Activated CD8-positive, alpha-beta memory T cell treated with anti-CD3 and anti-CD28 coated beads for 36 hours (primary cell): ENCODE measurements around the gene ILF3. TPM values are rescaled to one million over a fixed set of nuclear protein-coding genes. Genes with fewer than 3 reads are reported as not detected.

ENCODE experiments used
- CTCF ChIA-PET: fragments of 350-600 bp; sonication (Branson Sonifier 250); formaldehyde crosslinking; loops from one replicate; lab custom pipeline; 2021; ENCODE audit warnings: antibody characterized with exemption; lab: Charles Lee
- POLR2A ChIA-PET: fragments of 350-600 bp; sonication (Branson Sonifier 250); formaldehyde crosslinking; loops from one replicate; lab custom pipeline; 2021; ENCODE audit warnings: antibody characterized with exemption; lab: Charles Lee
- total RNA-seq, 2 experiments: library from RNA; stranded (reverse); gene quantifications; one replicate each; pipeline ENCODE4 v1.2.3, GENCODE V29; 2021

The ILF3 gene
- total RNA-seq, 2 experiments from 2014 or later = 476 to 479 TPM

DNA sequence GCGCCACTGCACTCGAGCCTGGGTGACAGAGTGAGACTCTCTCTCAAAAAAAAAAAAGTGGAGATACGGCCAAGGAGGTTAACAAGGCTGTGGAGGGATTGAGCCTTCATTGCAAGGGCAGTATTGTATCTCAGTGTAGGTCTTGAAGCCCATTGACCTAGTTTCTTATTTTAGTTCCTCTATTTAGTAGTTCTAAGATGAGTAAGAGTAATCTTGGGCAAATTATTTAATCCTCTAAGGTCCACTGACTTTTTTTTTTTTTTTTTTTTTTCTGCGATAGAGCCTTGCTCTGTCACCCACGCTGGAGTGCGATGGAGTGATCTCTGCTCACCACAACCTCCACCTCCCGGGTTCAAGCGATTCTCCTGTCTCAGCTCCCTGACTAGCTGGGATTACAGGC lies 14.3 kb upstream of the ILF3 start:
- ChIA-PET POLR2A (no interaction called here), CTCF (interaction anchor here (0.8 kb wide), 1 partner anchor 58 kb away, joined by 3 read pairs; no protein-coding TSS in a partner anchor)

GRCh38 chr19:10640361-10640760 lies 13.8 kb upstream of the ILF3 start:
- POLR2A ChIA-PET = no interaction called here
- CTCF ChIA-PET = interaction anchor here (0.6 to 0.7 kb wide), 2 partner anchors 18 to 68 kb away, joined by 4 read pairs; no protein-coding TSS in a partner anchor

GRCh38 chr19:10641248-10641647 lies 12.9 kb upstream of the ILF3 start:
- POLR2A ChIA-PET = interaction anchor here (0.7 kb wide), 1 partner anchor 38 kb away, joined by 3 read pairs; no protein-coding TSS in a partner anchor
- CTCF ChIA-PET = interaction anchor here (0.6 to 10.8 kb wide), 5 partner anchors 26 to 998 kb away, joined by 3 to 179 read pairs (median 3); no protein-coding TSS in a partner anchor

GRCh38 chr19:10642473-10643171 lies 11.5 kb upstream of the ILF3 start:
- ChIA-PET POLR2A (no interaction called here), CTCF (interaction anchor here (0.5 to 10.8 kb wide), 4 partner anchors 18 to 61 kb away, joined by 4 to 179 read pairs (median 4); partner anchors contain the start of gene SLC44A2)

DNA sequence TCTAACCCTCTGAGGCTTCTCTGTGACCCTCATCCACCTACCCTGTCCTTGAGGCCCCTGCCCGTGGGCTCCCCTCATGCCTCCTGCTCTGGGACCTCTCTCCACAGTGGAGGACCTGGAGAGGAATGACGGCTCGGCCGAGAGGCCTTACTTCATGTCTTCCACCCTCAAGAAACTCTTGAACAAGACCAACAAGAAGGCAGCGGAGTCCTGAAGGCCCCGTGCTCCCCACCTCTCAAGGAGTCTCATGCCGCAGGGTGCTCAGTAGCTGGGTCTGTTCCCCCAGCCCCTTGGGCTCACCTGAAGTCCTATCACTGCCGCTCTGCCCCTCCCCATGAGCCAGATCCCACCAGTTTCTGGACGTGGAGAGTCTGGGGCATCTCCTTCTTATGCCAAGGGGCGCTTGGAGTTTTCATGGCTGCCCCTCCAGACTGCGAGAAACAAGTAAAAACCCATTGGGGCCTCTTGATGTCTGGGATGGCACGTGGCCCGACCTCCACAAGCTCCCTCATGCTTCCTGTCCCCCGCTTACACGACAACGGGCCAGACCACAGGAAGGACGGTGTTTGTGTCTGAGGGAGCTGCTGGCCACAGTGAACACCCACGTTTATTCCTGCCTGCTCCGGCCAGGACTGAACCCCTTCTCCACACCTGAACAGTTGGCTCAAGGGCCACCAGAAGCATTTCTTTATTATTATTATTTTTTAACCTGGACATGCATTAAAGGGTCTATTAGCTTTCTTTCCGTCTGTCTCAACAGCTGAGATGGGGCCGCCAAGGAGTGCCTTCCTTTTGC lies 10.8 kb upstream of the ILF3 start:
- ChIA-PET CTCF (interaction anchor here (0.5 to 10.8 kb wide), 19 partner anchors 10 to 227 kb away, joined by 3 to 179 read pairs (median 6); partner anchors contain the start of genes ATG4D, QTRT1 and SLC44A2), POLR2A (interaction anchor here (0.6 to 1.5 kb wide), 2 partner anchors 41 to 128 kb away, joined by 6 read pairs; no protein-coding TSS in a partner anchor)

DNA sequence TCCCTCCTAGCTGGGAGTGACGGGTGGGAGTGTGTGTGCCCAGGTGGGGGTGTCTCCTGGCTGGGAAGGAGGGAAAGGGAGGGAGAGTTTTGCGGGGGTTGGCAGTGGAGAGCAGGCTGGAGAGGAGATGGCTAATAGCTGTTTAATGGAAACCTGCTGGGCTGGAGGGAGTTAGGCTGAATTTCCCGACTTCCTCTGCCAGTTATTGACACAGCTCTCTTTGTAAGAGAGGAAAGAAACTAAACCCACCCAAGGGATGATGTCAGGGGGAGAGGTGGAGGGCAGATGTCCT lies 10.2 kb upstream of the ILF3 start:
- ChIA-PET CTCF (interaction anchor here (0.5 to 10.8 kb wide), 23 partner anchors 9 to 228 kb away, joined by 3 to 179 read pairs (median 6); partner anchors contain the start of genes ATG4D, QTRT1 and SLC44A2), POLR2A (interaction anchor here (0.6 to 1.5 kb wide), 3 partner anchors 42 to 129 kb away, joined by 6 read pairs; no protein-coding TSS in a partner anchor)

GRCh38 chr19:10644260-10645007 lies 9.7 kb upstream of the ILF3 start:
- CTCF ChIA-PET = interaction anchor here (0.6 to 10.8 kb wide), 39 partner anchors 9 to 754 kb away, joined by 3 to 179 read pairs (median 4); partner anchors contain the start of genes ATG4D, CDC37, QTRT1 and S1PR5

DNA sequence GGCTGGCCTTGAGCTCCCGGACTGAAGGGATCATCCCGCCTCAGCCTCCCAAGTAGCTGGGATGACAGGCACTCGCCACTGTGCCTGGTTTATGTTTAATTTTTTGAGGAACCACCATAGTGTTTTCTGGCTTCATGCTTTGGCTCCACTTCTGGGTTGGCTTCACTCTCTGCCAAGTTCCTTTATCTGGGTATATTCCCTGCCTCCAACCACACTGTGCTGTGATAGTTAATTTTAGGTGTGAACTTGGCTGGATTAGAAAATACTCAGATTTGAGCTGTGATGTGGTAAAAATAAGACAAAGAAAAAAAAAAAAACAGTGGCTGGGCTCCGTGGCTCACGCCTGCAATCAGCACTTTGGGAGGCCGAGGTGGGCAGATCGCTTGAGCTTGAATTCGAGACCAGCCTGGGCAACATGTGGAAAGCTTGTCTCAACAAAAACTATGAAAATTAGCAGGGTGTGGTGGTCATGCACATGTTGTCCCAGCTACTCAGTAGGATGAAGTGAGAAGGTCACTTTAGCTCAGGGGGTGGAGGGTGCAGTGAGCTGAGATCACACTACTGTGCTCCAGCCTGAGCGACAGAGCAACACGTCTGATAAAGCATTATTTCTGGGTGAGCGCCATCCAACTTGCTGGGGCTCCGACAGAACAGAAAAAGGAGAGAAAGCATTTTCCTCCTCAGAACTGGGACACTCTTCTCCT lies 7.5 kb upstream of the ILF3 start:
- ChIA-PET CTCF (interaction anchor here (0.6 to 10.8 kb wide), 8 partner anchors 45 to 1953 kb away, joined by 3 to 179 read pairs (median 4); no protein-coding TSS in a partner anchor), POLR2A (interaction anchor here (0.7 to 0.8 kb wide), 2 partner anchors 65 to 411 kb away, joined by 4 read pairs; no protein-coding TSS in a partner anchor)

More at GRCh38 chr19:10644260-10645007, 9.7 kb upstream of the ILF3 start:
- POLR2A ChIA-PET = interaction anchor here (1.0 to 1.5 kb wide), 2 partner anchors 42 to 63 kb away, joined by 6 read pairs; no protein-coding TSS in a partner anchor

DNA sequence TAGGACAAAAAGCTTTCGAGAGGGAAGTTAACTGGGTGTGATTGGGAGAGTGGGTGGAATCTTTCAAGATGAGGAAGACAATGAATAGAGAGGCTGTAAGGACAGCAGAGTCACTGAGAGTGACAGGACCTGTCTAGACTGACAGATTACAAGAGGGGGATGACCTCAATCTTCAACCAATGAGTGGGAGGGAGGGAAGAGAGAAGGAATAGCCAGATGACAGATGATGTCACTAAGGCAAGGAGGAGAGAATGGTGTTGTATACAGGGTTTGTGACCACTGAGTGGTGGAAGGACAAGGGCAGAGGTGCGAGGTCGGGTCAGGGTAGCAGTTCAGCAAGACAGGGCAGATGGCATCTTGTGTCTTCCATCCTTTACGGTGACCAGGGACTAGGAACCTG lies 5.8 kb upstream of the ILF3 start:
- POLR2A ChIA-PET = no interaction called here

DNA sequence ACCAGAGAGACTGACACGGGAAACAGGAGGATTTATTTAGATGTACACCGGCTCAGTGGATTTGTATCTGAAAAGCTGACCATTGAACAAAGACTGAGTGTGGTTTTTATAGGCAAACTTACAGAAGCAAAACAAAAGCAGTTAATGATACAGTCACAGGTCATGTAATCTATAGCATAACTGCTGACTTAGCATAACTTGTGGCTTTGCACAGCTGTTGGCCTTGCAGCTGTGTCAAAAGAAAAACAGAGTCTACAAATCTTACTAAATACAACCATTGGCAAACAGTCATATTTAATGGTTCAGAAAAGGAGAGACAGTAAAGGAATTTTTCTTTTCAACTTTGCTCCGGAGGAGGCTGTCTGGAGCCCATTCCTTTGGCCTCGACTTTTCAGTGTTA lies 2.3 kb upstream of the ILF3 start:
- ChIA-PET CTCF (interaction anchor here (0.6 to 1.6 kb wide), 6 partner anchors 48 to 138 kb away, joined by 3 to 7 read pairs (median 3); partner anchors contain the start of gene QTRT1), POLR2A (interaction anchor here (0.6 kb wide), 1 partner anchor 482 kb away, joined by 4 read pairs; no protein-coding TSS in a partner anchor)

More for the DNA sequence above, 5.8 kb upstream of the ILF3 start:
- CTCF ChIA-PET = interaction anchor here (1.0 to 10.8 kb wide), 2 partner anchors 10 to 66 kb away, joined by 3 to 179 read pairs; no protein-coding TSS in a partner anchor

GRCh38 chr19:10653482-10653731 lies 739 bp upstream of the ILF3 start:
- ChIA-PET POLR2A (no interaction called here), CTCF (interaction anchor here (1.0 to 1.6 kb wide), 5 partner anchors 9 to 211 kb away, joined by 3 to 6 read pairs (median 4); no protein-coding TSS in a partner anchor)

DNA sequence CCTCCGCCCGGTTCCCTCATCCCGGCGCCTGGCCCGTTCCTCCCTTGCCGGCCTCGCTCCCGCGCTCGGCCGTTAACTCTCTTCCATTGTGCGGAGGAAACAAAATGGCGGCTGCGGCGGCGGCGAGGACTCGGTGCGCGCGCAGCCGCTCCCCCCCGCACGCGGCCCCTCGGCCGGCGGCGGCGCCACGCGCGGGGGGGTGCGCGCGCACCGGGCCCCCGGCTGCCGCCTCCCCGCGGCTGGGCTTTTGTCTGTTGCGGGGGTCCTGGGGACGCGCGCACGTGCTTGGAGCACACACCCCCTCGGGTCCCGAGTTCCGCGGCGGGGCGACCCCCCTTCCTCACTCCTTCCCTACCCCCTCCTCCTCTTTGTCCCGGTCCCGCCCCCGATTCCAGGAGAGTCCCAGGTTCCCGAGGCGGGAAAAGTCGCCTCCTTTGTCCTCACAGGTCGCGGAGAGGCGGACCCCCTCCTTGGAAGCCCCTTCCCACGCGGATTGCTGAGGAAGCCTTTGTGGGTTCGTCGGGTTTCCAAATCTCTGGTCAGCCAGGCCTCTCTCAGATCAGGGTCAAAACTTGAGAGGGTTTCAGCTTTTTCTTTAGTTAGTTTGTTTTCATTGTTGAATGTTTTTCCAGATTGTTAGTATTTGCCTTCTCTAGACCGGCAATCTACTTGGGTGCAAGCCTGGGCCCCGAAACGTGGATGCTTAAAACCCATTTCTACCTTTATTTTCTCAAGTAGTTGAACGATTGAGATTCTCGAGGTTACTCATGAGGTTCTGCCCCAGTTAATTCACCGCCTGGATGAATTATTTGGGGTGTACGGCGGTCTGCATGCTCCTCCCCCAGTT lies 687 bp downstream of the ILF3 start:
- ChIA-PET POLR2A (no interaction called here), CTCF (interaction anchor here (3.7 kb wide), 1 partner anchor 46 kb away, joined by 22 read pairs; the partner anchor contains the start of gene QTRT1)

GRCh38 chr19:10655457-10656312 lies 1.5 kb downstream of the ILF3 start:
- ChIA-PET CTCF (interaction anchor here (1.0 to 3.7 kb wide), 3 partner anchors 11 to 45 kb away, joined by 3 to 22 read pairs (median 5); partner anchors contain the start of gene QTRT1), POLR2A (no interaction called here)

GRCh38 chr19:10660346-10660745 lies 6.2 kb downstream of the ILF3 start:
- ChIA-PET POLR2A (no interaction called here), CTCF (interaction anchor here (1.3 kb wide), 1 partner anchor 40 kb away, joined by 3 read pairs; no protein-coding TSS in a partner anchor)

- CTCF ChIA-PET = interaction anchor here (0.7 to 1.5 kb wide), 5 partner anchors 12 to 468 kb away, joined by 3 to 9 read pairs (median 5); no protein-coding TSS in a partner anchor
- POLR2A ChIA-PET = interaction anchor here (1.6 kb wide), 1 partner anchor 27 kb away, joined by 7 read pairs; no protein-coding TSS in a partner anchor
Observed at GRCh38 chr19:10661946-10662345, 7.8 kb downstream of the ILF3 start.
